Activated T-helper 1 cell treated with anti-CD3 and anti-CD28 coated beads, Interleukin-2, amount 50 U/mL, for 16 hours (primary cell): ENCODE measurements around the gene LRRN4CL.
"Not testable (repeated sequence)": the region's sequence is repeated elsewhere in the genome, so short reads cannot be mapped to it uniquely, and the experiment has no call there.

Experiments
- DNase-seq, 2 donors: peaks; one replicate each; pipeline ENCODE4 v3.0.0-alpha.2; 2020; ENCODE audit warnings: low read depth in 1 of 2, low spot score in 1 of 2

The LRRN4CL gene

GRCh38 chr11:62677156-62677555 lies 12.2 kb downstream of the LRRN4CL start:
- DNase-seq, result no peak

GRCh38 chr11:62676698-62677097 lies 12.6 kb downstream of the LRRN4CL start:
- no peak for DNase-seq

GRCh38 chr11:62675415-62675814 lies 13.9 kb downstream of the LRRN4CL start:
- DNase-seq, result not testable (repeated sequence)

- no peak for DNase-seq
Measured at GRCh38 chr11:62673196-62673525, 16.2 kb downstream of the LRRN4CL start.

GRCh38 chr11:62671608-62672389 lies 17.5 kb downstream of the LRRN4CL start, which contains the start of the genes LBHD1 and UQCC3:
LBHD1 (minus strand) TSS chr11:62672267; CDS start chr11:62670031, 2,236 bp downstream.
UQCC3 (plus strand) TSS chr11:62671673; CDS start chr11:62671746, 73 bp downstream.
- DNase-seq, result peak; percentile 49 to 52

- peak in 1 of 2 donors; percentile 12 for DNase-seq
Measured at GRCh38 chr11:62671236-62671607, 18.1 kb downstream of the LRRN4CL start.

GRCh38 chr11:62669420-62670161 lies 19.7 kb downstream of the LRRN4CL start:
- no peak for DNase-seq

- no peak for DNase-seq
Measured at GRCh38 chr11:62667460-62667859, 21.9 kb downstream of the LRRN4CL start.

GRCh38 chr11:62666259-62666926 lies 22.9 kb downstream of the LRRN4CL start:
- DNase-seq, result no peak

GRCh38 chr11:62665599-62666258 lies 23.6 kb downstream of the LRRN4CL start:
- DNase-seq, result peak; percentile 30 to 40

GRCh38 chr11:62665075-62665598 lies 24.2 kb downstream of the LRRN4CL start, which contains the start of the genes C11orf98 and CSKMT:
C11orf98 (minus strand) TSS chr11:62665210; CDS start chr11:62665169, 41 bp downstream.
CSKMT (plus strand) TSS chr11:62665312; CDS start chr11:62665880, 568 bp downstream.
- DNase-seq, result peak; percentile 91 to 94

GRCh38 chr11:62664405-62665074 lies 24.8 kb downstream of the LRRN4CL start:
- peak in 1 of 2 donors; percentile 30 for DNase-seq

GRCh38 chr11:62656796-62657429 lies 32.4 kb downstream of the LRRN4CL start:
- no peak for DNase-seq

- no peak for DNase-seq
Measured at GRCh38 chr11:62654297-62654696, 35.0 kb downstream of the LRRN4CL start.

- no peak for DNase-seq
Measured at GRCh38 chr11:62652161-62653006, 36.9 kb downstream of the LRRN4CL start.

GRCh38 chr11:62650283-62650682 lies 39.0 kb downstream of the LRRN4CL start:
- DNase-seq, result not testable (repeated sequence)

- DNase-seq, result no peak
Measured at GRCh38 chr11:62649486-62649885, 39.8 kb downstream of the LRRN4CL start.

GRCh38 chr11:62648967-62649364 lies 40.4 kb downstream of the LRRN4CL start:
- no peak for DNase-seq
